H9 (cell line): Measurements from ENCODE around the gene YWHAH. TPM values are rescaled to one million over a fixed set of nuclear protein-coding genes. Genes with fewer than 3 reads are reported as not detected.
A peak's percentile ranks its signal among the peaks of the same experiment; 100 is the strongest.

Experiments used
- DNase-seq: peaks from one replicate; pipeline ENCODE4 v3.0.0-alpha.2; 2017
- H2AFZ ChIP-seq: one replicate; pipeline ENCODE4 v1.6.1; 2013; ENCODE audit warnings: mild to moderate bottlenecking, low read length, control low read depth, moderate library complexity
- H2AK5ac ChIP-seq: 2 replicates; pipeline ENCODE4 v1.6.1; 2013; ENCODE audit warnings: low read length, control low read depth, mixed read lengths; ENCODE audit not compliant: insufficient read length
- H2BK120ac ChIP-seq: one replicate; pipeline ENCODE4 v1.6.1; 2013; ENCODE audit warnings: low read depth, mild to moderate bottlenecking, low read length, control low read depth, inconsistent platforms; ENCODE audit not compliant: poor library complexity, severe bottlenecking
- H2BK12ac ChIP-seq: 2 replicates; pipeline ENCODE4 v1.6.1; 2013; ENCODE audit warnings: low read length, control low read depth, mixed read lengths, low read depth; ENCODE audit not compliant: insufficient read length
- H2BK15ac ChIP-seq: 2 replicates; pipeline ENCODE4 v1.6.1; 2013; ENCODE audit warnings: low read depth, low read length, control low read depth
- H2BK20ac ChIP-seq: one replicate; pipeline ENCODE4 v1.6.1; 2013; ENCODE audit warnings: low read depth, mild to moderate bottlenecking, low read length, control low read depth, inconsistent platforms; ENCODE audit not compliant: poor library complexity, severe bottlenecking
- H2BK5ac ChIP-seq: 2 replicates; pipeline ENCODE4 v1.6.1; 2013; ENCODE audit warnings: low read length, control low read depth, mixed read lengths; ENCODE audit not compliant: insufficient read length
- H3K14ac ChIP-seq: 2 replicates; pipeline ENCODE4 v1.6.1; 2013; ENCODE audit warnings: low read length, control low read depth; ENCODE audit not compliant: insufficient read depth
- H3K18ac ChIP-seq: 2 replicates; pipeline ENCODE4 v1.6.1; 2013; ENCODE audit warnings: low read depth, mild to moderate bottlenecking, mixed read lengths, low read length, control low read depth; ENCODE audit not compliant: insufficient read length
- H3K23ac ChIP-seq: 2 replicates; pipeline ENCODE4 v1.6.1; 2013; ENCODE audit warnings: low read length, control low read depth, mixed read lengths, low read depth; ENCODE audit not compliant: insufficient read length
- H3K23me2 ChIP-seq: 2 replicates; pipeline ENCODE4 v1.6.1; 2013; ENCODE audit warnings: low read depth, mild to moderate bottlenecking, mixed read lengths, low read length, control low read depth; ENCODE audit not compliant: insufficient read length, poor library complexity, severe bottlenecking
- H3K27ac ChIP-seq: 2 replicates; pipeline ENCODE4 v1.5.1; 2013; ENCODE audit warnings: low read length, control low read depth, mixed read lengths, low read depth; ENCODE audit not compliant: insufficient read length
- H3K27me3 ChIP-seq: 2 replicates; pipeline ENCODE4 v1.6.1; 2013; ENCODE audit warnings: low read length, control low read depth, inconsistent platforms; ENCODE audit not compliant: insufficient read depth
- H3K4ac ChIP-seq: 2 replicates; pipeline ENCODE4 v1.6.1; 2013; ENCODE audit warnings: low read depth, mild to moderate bottlenecking, control low read depth, inconsistent platforms, low read length, moderate library complexity
- H3K4me1 ChIP-seq: 2 replicates; pipeline ENCODE4 v1.6.1; 2013; ENCODE audit warnings: low read length, control low read depth, inconsistent platforms; ENCODE audit not compliant: insufficient read depth
- H3K4me2 ChIP-seq: 2 replicates; pipeline ENCODE4 v1.6.1; 2013; ENCODE audit warnings: low read length, control low read depth, mixed read lengths; ENCODE audit not compliant: insufficient read length, insufficient read depth
- H3K56ac ChIP-seq: 2 replicates; pipeline ENCODE4 v1.6.1; 2013; ENCODE audit warnings: low read depth, mild to moderate bottlenecking, mixed read lengths, low read length, control low read depth; ENCODE audit not compliant: insufficient read length
- H3K79me1 ChIP-seq: 2 replicates; pipeline ENCODE4 v1.6.1; 2013; ENCODE audit warnings: low read depth, mild to moderate bottlenecking, moderate library complexity, low read length, control low read depth, inconsistent platforms; ENCODE audit not compliant: insufficient read depth, poor library complexity, severe bottlenecking
- H3K79me2 ChIP-seq: 2 replicates; pipeline ENCODE4 v1.6.1; 2013; ENCODE audit warnings: low read length, control low read depth, inconsistent platforms; ENCODE audit not compliant: insufficient read depth
- H3K9ac ChIP-seq: 2 replicates; pipeline ENCODE4 v1.6.1; 2013; ENCODE audit warnings: low read length, control low read depth, mixed read lengths; ENCODE audit not compliant: insufficient read length; ENCODE audit errors: extremely low read depth
- H3K9me3 ChIP-seq: one replicate; pipeline ENCODE4 v1.6.1; 2013; ENCODE audit warnings: low read depth, low read length, inconsistent platforms; ENCODE audit not compliant: control insufficient read depth
- H3T11ph ChIP-seq: one replicate; pipeline ENCODE4 v1.6.1; 2013; ENCODE audit warnings: mild to moderate bottlenecking, low read length, control low read depth, inconsistent platforms
- H4K20me1 ChIP-seq: one replicate; pipeline ENCODE4 v1.6.1; 2013; ENCODE audit not compliant: control insufficient read depth, insufficient read length, insufficient read depth
- H4K5ac ChIP-seq: 2 replicates; pipeline ENCODE4 v1.6.1; 2013; ENCODE audit warnings: low read depth, mild to moderate bottlenecking, mixed read lengths, low read length, control low read depth; ENCODE audit not compliant: insufficient read length
- H4K8ac ChIP-seq: replicated peaks from 2 replicates; pipeline ENCODE4 v1.6.1; 2013; ENCODE audit warnings: low read length, control low read depth, mixed read lengths, low read depth; ENCODE audit not compliant: insufficient read length
- H4K91ac ChIP-seq: 2 replicates; pipeline ENCODE4 v1.6.1; 2013; ENCODE audit warnings: low read depth, mild to moderate bottlenecking, moderate library complexity, mixed read lengths, low read length, control low read depth; ENCODE audit not compliant: insufficient read length
- H3K27ac Mint-ChIP-seq, 3 experiments: 2 replicates in 2 of 3; 3 replicates in 1 of 3; pipeline ENCODE4 v1.8.0; 2020 to 2021; ENCODE audit warnings: mixed read lengths in 3 of 3, mild to moderate bottlenecking in 1 of 3, moderate library complexity in 1 of 3
- H3K27me3 Mint-ChIP-seq: 2 replicates; pipeline ENCODE4 v1.8.0; 2021; ENCODE audit warnings: low read depth, mild to moderate bottlenecking, moderate library complexity, mixed read lengths
- H3K36me3 Mint-ChIP-seq, 3 experiments: 2 replicates in 2 of 3; 3 replicates in 1 of 3; pipeline ENCODE4 v1.8.0; 2020 to 2021; ENCODE audit warnings: low read depth in 3 of 3, mixed read lengths in 3 of 3; ENCODE audit not compliant: insufficient read depth in 1 of 3
- H3K4me1 Mint-ChIP-seq, 2 experiments: 2 replicates each; pipeline ENCODE4 v1.8.0; 2020; ENCODE audit warnings: mixed read lengths in 2 of 2
- H3K4me3 Mint-ChIP-seq, 2 experiments: 2 replicates in 1 of 2; 3 replicates in 1 of 2; pipeline ENCODE4 v1.8.0; 2020 to 2021; ENCODE audit warnings: mild to moderate bottlenecking in 2 of 2, mixed read lengths in 2 of 2, moderate library complexity in 1 of 2
- H3K9me3 Mint-ChIP-seq, 2 experiments: 2 replicates in 1 of 2; 3 replicates in 1 of 2; pipeline ENCODE4 v1.8.0; 2020; ENCODE audit warnings: mild to moderate bottlenecking in 2 of 2, mixed read lengths in 2 of 2, moderate library complexity in 1 of 2
- WGBS: extraction: QIAGEN DNeasy Blood & Tissue Kit; methylation state at CpG from one replicate; pipeline ENCODE4 v1.1.7; 2013; ENCODE audit warnings: missing lambda C conversion rate, low lambda C conversion rate, mixed read lengths; ENCODE audit not compliant: insufficient read length; ENCODE audit errors: extremely low coverage; 5-methylcytosine and 5-hydroxymethylcytosine counted together
- total RNA-seq: library from RNA; stranded (reverse); gene quantifications from 2 replicates; pipeline ENCODE4 v1.2.1, GENCODE V29; 2021
- TF ChIP-seq, protein P1 (sequence below): fragments of 200-600 bp; sonication (generic); conservative IDR thresholded peaks from 3 replicates; pipeline ENCODE4 v1.8.0; 2021; ENCODE audit warnings: antibody characterized with exemption, mild to moderate bottlenecking

YWHAH gene
- total RNA-seq, 1 experiment from 2014 or later: 250 TPM

- Mint-ChIP-seq H3K9me3 (no peaks in the 10 kb centered on the region), H3K4me1 (peaks cover 11 to 15% of the 10 kb centered on the region in 2 experiments)
- peak overlapping the region; percentile 99 for H3K14ac ChIP-seq
These were observed 943 bp upstream of the YWHAH start for GRCh38 chr22:31943206-31943977.

More at GRCh38 chr22:31943206-31943977, 943 bp upstream of the YWHAH start:
- Histone ChIP-seq H2AFZ (no peak overlapping the region), H3K56ac (no peak overlapping the region), H3K27ac (peak overlapping the region; percentile 10), H3K23me2 (peaks cover 14% of the 10 kb centered on the region), H4K91ac (no peak overlapping the region), H3T11ph (no peak overlapping the region), H2BK5ac (no peak overlapping the region), H3K4ac (no peak overlapping the region), H2AK5ac (no peak overlapping the region), H3K4me2 (peak overlapping the region; percentile 93), H4K8ac (no peak overlapping the region), H3K79me1 (peaks cover 3% of the 10 kb centered on the region), H3K18ac (peak overlapping the region; percentile 99), H2BK15ac (no peak overlapping the region), H3K4me1 (no peaks in the 10 kb centered on the region; the same call in 1 of the 2 replicates), H2BK12ac (no peak overlapping the region), H3K9ac (peak overlapping the region; percentile 82), H2BK20ac (no peak overlapping the region), H3K23ac (no peak overlapping the region), H4K5ac (peak overlapping the region; percentile 65), H3K27me3 (no peaks in the 10 kb centered on the region), H2BK120ac (peak overlapping the region; percentile 52), H3K9me3 (no peaks in the 10 kb centered on the region), H4K20me1 (no peaks in the 10 kb centered on the region), H3K79me2 (peaks cover 27% of the 10 kb centered on the region; the same call in 1 of the 2 replicates)
- Mint-ChIP-seq H3K4me3 (peak overlapping the region; percentile 1 to 84; a peak in 4 of 5 replicates), H3K36me3 (peaks cover 9 to 14% (median 12%) of the 10 kb centered on the region in 3 experiments; a peak in 6 of 7 replicates), H3K27me3 (peaks cover 12% of the 10 kb centered on the region), H3K27ac (peak overlapping the region; percentile 83 to 96 (median 88); a peak in 4 of 7 replicates)
- TF ChIP-seq, protein P1, sequence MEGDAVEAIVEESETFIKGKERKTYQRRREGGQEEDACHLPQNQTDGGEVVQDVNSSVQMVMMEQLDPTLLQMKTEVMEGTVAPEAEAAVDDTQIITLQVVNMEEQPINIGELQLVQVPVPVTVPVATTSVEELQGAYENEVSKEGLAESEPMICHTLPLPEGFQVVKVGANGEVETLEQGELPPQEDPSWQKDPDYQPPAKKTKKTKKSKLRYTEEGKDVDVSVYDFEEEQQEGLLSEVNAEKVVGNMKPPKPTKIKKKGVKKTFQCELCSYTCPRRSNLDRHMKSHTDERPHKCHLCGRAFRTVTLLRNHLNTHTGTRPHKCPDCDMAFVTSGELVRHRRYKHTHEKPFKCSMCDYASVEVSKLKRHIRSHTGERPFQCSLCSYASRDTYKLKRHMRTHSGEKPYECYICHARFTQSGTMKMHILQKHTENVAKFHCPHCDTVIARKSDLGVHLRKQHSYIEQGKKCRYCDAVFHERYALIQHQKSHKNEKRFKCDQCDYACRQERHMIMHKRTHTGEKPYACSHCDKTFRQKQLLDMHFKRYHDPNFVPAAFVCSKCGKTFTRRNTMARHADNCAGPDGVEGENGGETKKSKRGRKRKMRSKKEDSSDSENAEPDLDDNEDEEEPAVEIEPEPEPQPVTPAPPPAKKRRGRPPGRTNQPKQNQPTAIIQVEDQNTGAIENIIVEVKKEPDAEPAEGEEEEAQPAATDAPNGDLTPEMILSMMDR: no peak
- no peak for DNase-seq
- no CpG with 5 or more reads among the region's 15 CpGs for WGBS
